Endothelial cell of umbilical vein (primary cell): ENCODE measurements around the gene CDH3.

ENCODE experiments used
- CTCF ChIP-seq, 2 donors: IDR thresholded peaks; 1 replicate in 1 of 2; 2 replicates in 1 of 2; pipeline ENCODE4 v1.5.1; 2011; ENCODE audit warnings: low read length in 2 of 2, mild to moderate bottlenecking in 2 of 2, moderate library complexity in 2 of 2, control low read depth in 1 of 2, inconsistent platforms in 1 of 2, low read depth in 1 of 2; ENCODE audit not compliant: insufficient read depth in 1 of 2; ENCODE audit errors: extremely low read depth in 1 of 2
- EZH2 ChIP-seq: IDR thresholded peaks from 2 replicates; pipeline ENCODE4 v1.6.1; 2012; ENCODE audit warnings: borderline replicate concordance, low read depth, mild to moderate bottlenecking, moderate library complexity, low read length, inconsistent platforms; ENCODE audit not compliant: severe bottlenecking
- FOS ChIP-seq: IDR thresholded peaks from 2 replicates; pipeline ENCODE4 v1.6.1; 2011; ENCODE audit warnings: mild to moderate bottlenecking, low read length, moderate library complexity, borderline replicate concordance; ENCODE audit not compliant: insufficient read depth
- MYC ChIP-seq: IDR thresholded peaks from one replicate; pipeline ENCODE4 v1.6.1; 2011; ENCODE audit warnings: mild to moderate bottlenecking, low read depth, low read length
- POLR2A ChIP-seq: IDR thresholded peaks from 2 replicates; pipeline ENCODE4 v1.6.1; 2012; ENCODE audit warnings: low read depth, mild to moderate bottlenecking, control low read depth, low read length

- TF ChIP-seq CTCF (IDR thresholded peaks at IDR 0.05; ENCODE audit: extremely low read depth in 1 of 2, insufficient read depth in 1 of 2, low read depth in 1 of 2, low read length in 2 of 2) (no peak), MYC (no peak), EZH2 (no peak), POLR2A (no peak), FOS (no peak)
Measured at GRCh38 chr16:68719993-68720489, 74.9 kb downstream of the CDH3 start.
